Activated naive CD4-positive, alpha-beta T cell treated with anti-CD3 and anti-CD28 coated beads, Interleukin-2, amount 10 ng/mL, durations not matched to agents 7 days and 5 days (primary cell): ENCODE data around the gene MAP4K5.

Source experiments
- CTCF ChIA-PET: fragments of 350-600 bp; sonication (Branson Sonifier 250); formaldehyde crosslinking; loops from one replicate; lab custom pipeline; 2021; ENCODE audit warnings: antibody characterized with exemption; lab: Charles Lee
- DNase-seq: peaks from one replicate; pipeline ENCODE4 v3.0.0-alpha.2; 2020
- H3K27ac Mint-ChIP-seq: one replicate; pipeline ENCODE4 v1.8.0; 2021; ENCODE audit warnings: mild to moderate bottlenecking, moderate library complexity, mixed read lengths
- H3K27me3 Mint-ChIP-seq: one replicate; pipeline ENCODE4 v1.8.0; 2021; ENCODE audit warnings: mild to moderate bottlenecking, mixed read lengths
- H3K36me3 Mint-ChIP-seq: one replicate; pipeline ENCODE4 v1.8.0; 2021; ENCODE audit warnings: mixed read lengths
- H3K4me1 Mint-ChIP-seq: one replicate; pipeline ENCODE4 v1.8.0; 2021; ENCODE audit warnings: mixed read lengths
- H3K4me3 Mint-ChIP-seq: one replicate; pipeline ENCODE4 v1.8.0; 2021; ENCODE audit warnings: mild to moderate bottlenecking, moderate library complexity, mixed read lengths
- H3K9me3 Mint-ChIP-seq: one replicate; pipeline ENCODE4 v1.8.0; 2021; ENCODE audit warnings: mixed read lengths

MAP4K5 gene

GRCh38 chr14:50396631-50397389 lies 135.6 kb downstream of the MAP4K5 start, which contains the start of gene CDKL1:
CDKL1 (minus strand) TSS chr14:50396881; CDS start chr14:50395868, 1,013 bp downstream.
- peaks cover 13% of the 10 kb centered on the region for H3K4me1 Mint-ChIP-seq
- H3K27ac Mint-ChIP-seq: peak within 1 kb of the TSS; percentile 47
- H3K27me3 Mint-ChIP-seq: peaks cover 23% of the 10 kb centered on the region
- DNase-seq: peak; percentile 59
- peak within 1 kb of the TSS; percentile 77 for H3K4me3 Mint-ChIP-seq
- CTCF ChIA-PET: interaction anchor here (0.7 to 1.6 kb wide), 3 partner anchors 52 to 136 kb away, joined by 3 to 6 read pairs (median 3); no protein-coding TSS in a partner anchor
- H3K9me3 Mint-ChIP-seq: no peaks in the 10 kb centered on the region
- H3K36me3 Mint-ChIP-seq: no peaks in the 10 kb centered on the region

GRCh38 chr14:50395448-50395847 lies 136.9 kb downstream of the MAP4K5 start:
- no peak overlapping the region for H3K27ac Mint-ChIP-seq
- CTCF ChIA-PET: interaction anchor here (1.8 kb wide), 1 partner anchor 74 kb away, joined by 5 read pairs; no protein-coding TSS in a partner anchor
- H3K4me1 Mint-ChIP-seq: peaks cover 13% of the 10 kb centered on the region
- DNase-seq: no peak
- peak overlapping the region; percentile 77 for H3K4me3 Mint-ChIP-seq
- no peaks in the 10 kb centered on the region for H3K36me3 Mint-ChIP-seq
- H3K9me3 Mint-ChIP-seq: no peaks in the 10 kb centered on the region
- peaks cover 23% of the 10 kb centered on the region for H3K27me3 Mint-ChIP-seq

- no peak for DNase-seq
- Mint-ChIP-seq H3K4me3 (no peak overlapping the region), H3K27me3 (peaks cover 23% of the 10 kb centered on the region), H3K36me3 (no peaks in the 10 kb centered on the region), H3K9me3 (no peaks in the 10 kb centered on the region), H3K27ac (no peak overlapping the region), H3K4me1 (peaks cover 13% of the 10 kb centered on the region)
- CTCF ChIA-PET: interaction anchor here (1.3 to 1.8 kb wide), 2 partner anchors 74 to 110 kb away, joined by 3 to 5 read pairs; no protein-coding TSS in a partner anchor
These were observed 137.7 kb downstream of the MAP4K5 start for GRCh38 chr14:50394713-50395112.

- Mint-ChIP-seq H3K27ac (no peak overlapping the region), H3K36me3 (no peaks in the 10 kb centered on the region), H3K4me3 (no peak overlapping the region), H3K9me3 (no peaks in the 10 kb centered on the region), H3K4me1 (no peaks in the 10 kb centered on the region), H3K27me3 (no peaks in the 10 kb centered on the region)
- DNase-seq: no peak
- CTCF ChIA-PET: no interaction called here
These were observed 142.5 kb downstream of the MAP4K5 start for GRCh38 chr14:50389668-50390441.

GRCh38 chr14:50388256-50388931 lies 144.0 kb downstream of the MAP4K5 start:
- no peaks in the 10 kb centered on the region for H3K4me1 Mint-ChIP-seq
- no peaks in the 10 kb centered on the region for H3K36me3 Mint-ChIP-seq
- H3K9me3 Mint-ChIP-seq: no peaks in the 10 kb centered on the region
- no peaks in the 10 kb centered on the region for H3K27me3 Mint-ChIP-seq
- no peak overlapping the region for H3K27ac Mint-ChIP-seq
- no peak for DNase-seq
- no peak overlapping the region for H3K4me3 Mint-ChIP-seq
- CTCF ChIA-PET: no interaction called here

- H3K27ac Mint-ChIP-seq: no peak overlapping the region
- H3K4me3 Mint-ChIP-seq: no peak overlapping the region
- H3K4me1 Mint-ChIP-seq: no peaks in the 10 kb centered on the region
- no peaks in the 10 kb centered on the region for H3K9me3 Mint-ChIP-seq
- H3K27me3 Mint-ChIP-seq: no peaks in the 10 kb centered on the region
- CTCF ChIA-PET: no interaction called here
- no peak for DNase-seq
- no peaks in the 10 kb centered on the region for H3K36me3 Mint-ChIP-seq
These were observed 144.8 kb downstream of the MAP4K5 start for GRCh38 chr14:50387548-50387947.

GRCh38 chr14:50383618-50384225 lies 148.6 kb downstream of the MAP4K5 start:
- peaks cover 4% of the 10 kb centered on the region for H3K27me3 Mint-ChIP-seq
- H3K36me3 Mint-ChIP-seq: no peaks in the 10 kb centered on the region
- no peak overlapping the region for H3K4me3 Mint-ChIP-seq
- CTCF ChIA-PET: interaction anchor here (0.5 kb wide), 1 partner anchor 271 kb away, joined by 4 read pairs; no protein-coding TSS in a partner anchor
- H3K9me3 Mint-ChIP-seq: no peaks in the 10 kb centered on the region
- no peak overlapping the region for H3K27ac Mint-ChIP-seq
- H3K4me1 Mint-ChIP-seq: no peaks in the 10 kb centered on the region
- no peak for DNase-seq

- DNase-seq: no peak
- Mint-ChIP-seq H3K27ac (no peak overlapping the region), H3K4me1 (no peaks in the 10 kb centered on the region), H3K27me3 (peaks cover 4% of the 10 kb centered on the region), H3K9me3 (no peaks in the 10 kb centered on the region), H3K4me3 (no peak overlapping the region), H3K36me3 (no peaks in the 10 kb centered on the region)
- CTCF ChIA-PET: no interaction called here
These were observed 150.5 kb downstream of the MAP4K5 start for GRCh38 chr14:50381823-50382287.

GRCh38 chr14:50381008-50381407 lies 151.4 kb downstream of the MAP4K5 start:
- Mint-ChIP-seq H3K4me1 (no peaks in the 10 kb centered on the region), H3K4me3 (no peak overlapping the region), H3K36me3 (no peaks in the 10 kb centered on the region), H3K9me3 (no peaks in the 10 kb centered on the region), H3K27me3 (peaks cover 4% of the 10 kb centered on the region), H3K27ac (no peak overlapping the region)
- CTCF ChIA-PET: no interaction called here
- DNase-seq: no peak

GRCh38 chr14:50380455-50380854 lies 151.9 kb downstream of the MAP4K5 start:
- Mint-ChIP-seq H3K4me3 (no peak overlapping the region), H3K27ac (no peak overlapping the region), H3K27me3 (peaks cover 4% of the 10 kb centered on the region), H3K4me1 (no peaks in the 10 kb centered on the region), H3K36me3 (no peaks in the 10 kb centered on the region), H3K9me3 (no peaks in the 10 kb centered on the region)
- CTCF ChIA-PET: interaction anchor here (0.5 kb wide), 1 partner anchor 111 kb away, joined by 3 read pairs; no protein-coding TSS in a partner anchor
- DNase-seq: no peak

GRCh38 chr14:50379563-50379962 lies 152.8 kb downstream of the MAP4K5 start:
- Mint-ChIP-seq H3K27me3 (peaks cover 4% of the 10 kb centered on the region), H3K4me3 (no peak overlapping the region), H3K9me3 (no peaks in the 10 kb centered on the region), H3K27ac (no peak overlapping the region), H3K4me1 (no peaks in the 10 kb centered on the region), H3K36me3 (no peaks in the 10 kb centered on the region)
- CTCF ChIA-PET: interaction anchor here (0.7 kb wide), 1 partner anchor 911 kb away, joined by 3 read pairs; no protein-coding TSS in a partner anchor
- DNase-seq: no peak

- CTCF ChIA-PET: no interaction called here
- Mint-ChIP-seq H3K27ac (no peak overlapping the region), H3K27me3 (peaks cover 4% of the 10 kb centered on the region), H3K4me3 (no peak overlapping the region), H3K36me3 (no peaks in the 10 kb centered on the region), H3K4me1 (no peaks in the 10 kb centered on the region), H3K9me3 (no peaks in the 10 kb centered on the region)
- no peak for DNase-seq
These were observed 154.8 kb downstream of the MAP4K5 start for GRCh38 chr14:50377550-50378085.

- no peak overlapping the region for H3K27ac Mint-ChIP-seq
- DNase-seq: no peak
- H3K4me3 Mint-ChIP-seq: no peak overlapping the region
- no peaks in the 10 kb centered on the region for H3K9me3 Mint-ChIP-seq
- peaks cover 4% of the 10 kb centered on the region for H3K27me3 Mint-ChIP-seq
- no peaks in the 10 kb centered on the region for H3K4me1 Mint-ChIP-seq
- no peaks in the 10 kb centered on the region for H3K36me3 Mint-ChIP-seq
- CTCF ChIA-PET: no interaction called here
These were observed 156.6 kb downstream of the MAP4K5 start for GRCh38 chr14:50375760-50376159.
